ENCODE results near the gene XAGE1B.
"Not testable (repeated sequence)": the region's sequence is repeated elsewhere in the genome, so short reads cannot be mapped to it uniquely, and the experiment has no call there.

Gene XAGE1B, protein sequence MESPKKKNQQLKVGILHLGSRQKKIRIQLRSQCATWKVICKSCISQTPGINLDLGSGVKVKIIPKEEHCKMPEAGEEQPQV

GRCh38 chrX:52516987-52517325 is at the start of gene XAGE1B:
TSS of gene XAGE1B (minus strand) at chrX:52517063. CDS start at chrX:52515527, 1,536 bp downstream.
- DNase-seq: not testable (repeated sequence)

DNA sequence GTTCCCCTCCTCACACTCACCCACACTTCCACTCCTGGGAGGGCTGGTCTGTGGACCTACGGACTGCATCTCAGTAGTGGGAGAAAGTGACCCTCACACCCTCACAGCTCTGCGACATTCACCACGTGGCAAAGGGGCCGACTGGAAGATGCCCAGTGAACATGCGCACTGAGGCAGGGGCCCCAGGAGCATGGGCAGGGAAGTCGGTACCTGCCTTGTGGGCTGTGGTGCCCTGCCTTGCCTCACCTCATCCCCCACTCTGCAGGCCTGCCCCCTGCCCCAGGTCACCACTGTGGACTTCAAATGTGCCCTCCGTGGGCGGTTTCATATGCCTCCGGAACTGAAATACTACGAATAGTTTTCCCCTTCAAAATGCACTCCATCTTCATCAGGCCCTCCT is 46.2 kb upstream of the XAGE1B start:
- no peak for DNase-seq

- DNase-seq: no peak
Measured at GRCh38 chrX:52558140-52558539, 41.3 kb upstream of the XAGE1B start.

- DNase-seq: no peak
Measured at GRCh38 chrX:52556741-52557140, 39.9 kb upstream of the XAGE1B start.

- no peak for DNase-seq
Measured at GRCh38 chrX:52553995-52554642, 37.3 kb upstream of the XAGE1B start.

DNA sequence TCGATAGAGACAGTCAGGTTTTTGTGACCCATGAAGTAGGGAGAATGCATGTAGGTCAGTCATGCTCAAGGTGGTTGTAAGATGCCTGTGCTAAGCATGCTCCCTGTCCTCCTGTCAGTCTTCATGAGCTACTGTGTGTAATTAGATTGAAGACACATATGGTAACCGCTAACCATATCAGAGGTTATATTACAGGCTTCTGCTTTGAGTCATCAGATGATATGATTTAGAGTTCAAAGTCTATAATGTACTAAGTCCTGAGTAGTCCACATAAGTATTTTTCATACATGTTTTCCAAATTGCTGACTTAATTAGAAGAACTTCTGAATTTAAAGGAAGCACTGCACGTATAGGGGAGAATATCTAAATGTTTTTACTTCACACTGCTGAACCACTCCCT is 31.9 kb upstream of the XAGE1B start:
- DNase-seq: not testable (repeated sequence)

DNA sequence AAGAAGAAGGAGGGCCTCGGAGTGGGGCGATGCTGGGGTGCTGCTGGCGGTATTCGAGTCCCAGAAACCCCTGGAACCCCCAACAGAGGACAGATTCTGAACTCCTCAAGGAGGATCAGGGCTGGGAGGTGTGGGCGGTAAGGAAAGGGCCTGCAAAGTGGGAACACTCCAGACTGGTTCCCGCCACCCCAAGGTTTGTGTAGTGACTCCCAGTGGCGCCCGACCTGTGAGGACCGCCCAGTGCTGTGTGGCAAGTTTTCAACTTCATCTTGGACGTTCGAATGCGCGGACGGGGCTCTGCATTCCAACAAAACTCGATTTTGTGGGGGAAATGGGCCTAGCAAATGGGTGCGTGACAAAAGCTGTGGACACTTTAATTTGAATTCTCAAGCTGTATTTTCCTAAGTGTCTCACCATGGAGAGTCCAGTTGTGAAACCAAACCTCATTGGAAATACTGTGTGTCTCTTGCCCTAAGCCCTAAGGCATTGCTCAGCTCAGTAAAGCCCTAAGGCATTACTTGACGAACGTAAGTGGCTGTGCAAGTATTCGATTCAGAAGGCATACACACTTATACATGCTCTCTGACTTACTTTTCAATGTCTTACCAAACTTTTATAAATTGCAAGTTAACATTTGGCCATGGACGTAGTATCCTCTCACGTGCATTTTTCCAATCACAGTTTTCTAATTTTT is 27.4 kb upstream of the XAGE1B start:
- DNase-seq: no peak

DNA sequence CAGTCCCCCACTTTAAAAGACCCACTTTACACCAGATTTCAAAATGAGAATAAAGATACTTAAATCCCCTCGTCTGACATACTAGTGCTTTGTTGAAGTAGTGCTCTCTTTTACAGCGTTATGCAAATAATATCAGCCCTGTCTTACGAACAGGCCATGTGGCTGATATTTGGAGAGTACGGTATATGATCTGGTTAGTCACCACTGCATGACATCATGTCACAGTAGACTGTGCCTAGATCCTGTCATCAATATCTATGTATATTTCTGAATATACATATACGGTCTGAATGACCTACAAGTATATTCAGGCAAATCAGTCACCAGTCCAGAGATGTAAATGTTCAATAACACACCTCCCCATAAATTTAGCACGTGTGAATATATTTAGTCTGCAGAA is 25.4 kb upstream of the XAGE1B start:
- DNase-seq: no peak

GRCh38 chrX:52541051-52541450 is 24.2 kb upstream of the XAGE1B start:
- not testable (repeated sequence) for DNase-seq

DNA sequence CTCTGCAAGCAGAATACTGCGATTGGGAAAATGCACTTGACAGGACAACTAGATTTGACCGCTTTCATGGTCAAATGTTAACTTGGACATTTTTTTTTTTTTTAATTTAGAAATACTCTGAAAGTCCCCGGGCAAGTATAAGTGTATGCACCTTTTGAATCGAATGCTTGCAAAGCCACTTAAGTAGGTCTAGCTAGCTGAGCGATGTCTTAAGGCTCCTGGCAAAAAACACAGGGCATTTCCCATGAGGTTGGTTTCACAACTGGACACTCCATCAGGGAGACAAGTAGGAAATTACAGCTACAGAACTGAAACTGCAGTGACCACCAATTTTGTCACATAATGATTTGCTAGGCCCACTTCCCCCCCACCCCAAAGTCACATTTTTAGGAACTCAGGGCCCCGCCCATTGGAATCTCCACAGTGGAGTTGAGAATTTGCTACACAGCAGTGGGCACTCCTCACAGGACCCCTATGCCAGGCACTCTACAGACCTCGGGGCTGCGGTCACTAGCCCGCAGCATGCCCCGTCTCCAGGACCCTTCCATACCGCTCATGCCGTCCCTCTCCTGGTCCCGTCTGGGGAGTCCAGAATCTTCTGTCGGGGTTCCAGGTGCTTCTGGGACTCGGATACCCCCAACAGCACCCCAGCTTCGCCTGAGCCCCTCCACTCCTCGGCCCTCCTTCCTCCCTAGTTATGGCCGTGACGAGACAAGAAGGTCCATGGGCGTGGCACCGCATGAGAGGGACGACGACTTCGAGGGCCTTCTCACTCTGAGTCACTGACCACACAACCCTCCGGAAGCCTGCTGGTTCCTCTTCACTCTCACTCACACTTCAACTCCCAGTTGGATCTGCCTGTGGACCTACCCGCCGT is 515 bp downstream of the XAGE1B start:
- not testable (repeated sequence) for DNase-seq

DNA sequence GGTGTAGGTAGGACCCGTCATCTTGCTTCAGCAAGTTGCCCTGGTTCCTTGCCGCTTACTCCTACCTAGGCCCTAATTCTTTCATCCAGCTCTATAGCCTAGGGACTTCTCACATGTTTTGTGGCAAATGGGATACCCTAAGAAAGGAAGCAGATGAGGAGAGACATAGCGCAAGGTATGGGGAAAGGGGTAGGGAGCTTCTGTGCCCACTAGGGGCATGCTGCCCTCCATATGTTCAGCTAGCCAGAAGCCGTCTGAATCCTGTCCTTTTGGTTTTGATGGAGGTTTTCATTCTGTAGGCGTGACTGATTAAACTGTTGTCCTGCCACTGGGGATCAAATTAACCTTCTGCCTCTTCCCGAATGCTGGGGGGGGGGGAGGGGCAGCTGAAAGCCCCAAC is 5.7 kb downstream of the XAGE1B start:
- DNase-seq: not testable (repeated sequence)

- DNase-seq: no peak
Measured at GRCh38 chrX:52509916-52510315, 6.9 kb downstream of the XAGE1B start.

DNA sequence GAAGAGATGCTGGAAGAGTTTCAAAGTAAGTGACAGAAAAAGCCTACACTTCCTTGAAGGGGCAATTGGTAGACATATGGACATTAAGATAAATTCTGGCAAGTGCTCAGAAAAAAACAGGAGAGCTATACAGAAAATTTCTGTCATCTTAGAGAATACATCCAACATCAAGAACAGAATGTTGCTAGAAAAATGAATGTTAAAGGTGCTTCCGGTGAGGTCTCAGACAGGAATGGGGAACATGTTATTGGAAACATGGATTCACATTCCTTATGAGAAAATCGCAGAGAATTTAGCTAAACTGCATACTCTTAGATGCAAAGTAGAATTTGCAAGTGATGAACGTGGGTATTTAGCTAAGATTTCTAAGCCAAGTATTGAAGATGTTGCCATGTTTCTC is 9.5 kb downstream of the XAGE1B start:
- no peak for DNase-seq

- no peak for DNase-seq
Measured at GRCh38 chrX:52504551-52504950, 12.3 kb downstream of the XAGE1B start.

- not testable (repeated sequence) for DNase-seq
Measured at GRCh38 chrX:52501362-52501761, 15.5 kb downstream of the XAGE1B start.

GRCh38 chrX:52496419-52496772 is 20.5 kb downstream of the XAGE1B start:
- not testable (repeated sequence) for DNase-seq

- not testable (repeated sequence) for DNase-seq
Measured at GRCh38 chrX:52495545-52496418, 21.1 kb downstream of the XAGE1B start, which contains the start of gene XAGE1A. TSS of gene XAGE1A (plus strand) at chrX:52495808. CDS start at chrX:52497362, 1,554 bp downstream.

DNA sequence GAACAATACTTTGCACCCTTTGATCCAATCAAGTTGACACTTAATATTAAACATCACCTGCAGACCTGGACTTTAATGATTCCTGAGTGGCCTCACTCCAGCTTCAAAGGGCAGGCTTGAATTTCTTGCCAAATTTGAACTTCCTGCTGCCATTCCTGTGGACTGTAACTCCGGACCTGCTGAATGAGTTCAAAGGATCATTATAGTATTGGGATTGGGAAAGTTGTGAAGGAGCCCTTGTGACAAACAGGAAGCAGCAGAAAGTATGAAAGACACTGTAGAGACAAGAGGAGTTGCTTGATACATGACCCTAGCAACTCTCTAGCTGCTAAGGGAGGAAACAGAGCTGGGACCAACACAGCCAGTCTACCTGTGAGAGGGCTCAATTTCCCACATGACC is 45.6 kb downstream of the XAGE1B start:
- DNase-seq: not testable (repeated sequence)

Measured in NCI-H1436 treated with DMSO at 0.1 percent for 48 hours (cell line).